IMR-90 (cell line): ENCODE data around the gene ASPG.

ENCODE experiments used
- BHLHE40 ChIP-seq: fragments of 150-350 bp; IDR thresholded peaks from 2 replicates; pipeline ENCODE4 v1.6.1; 2016; ENCODE audit warnings: mild to moderate bottlenecking, low read depth, low read length
- MAZ ChIP-seq: IDR thresholded peaks from 2 replicates; pipeline ENCODE4 v1.6.1; 2012; ENCODE audit warnings: low read depth, mild to moderate bottlenecking, low read length, improper control_type of control experiment, moderate library complexity, borderline replicate concordance
- MXI1 ChIP-seq: IDR thresholded peaks from 2 replicates; pipeline ENCODE4 v1.6.1; 2012; ENCODE audit warnings: low read depth, mild to moderate bottlenecking, low read length, moderate library complexity, borderline replicate concordance
- POLR2A ChIP-seq: IDR thresholded peaks from 2 replicates; pipeline ENCODE4 v1.6.1; 2012; ENCODE audit warnings: mild to moderate bottlenecking, low read depth, low read length
- RAD21 ChIP-seq: IDR thresholded peaks from 2 replicates; pipeline ENCODE4 v1.6.1; 2012; ENCODE audit warnings: low read length, improper control_type of control experiment
- RFX5 ChIP-seq: IDR thresholded peaks from 2 replicates; pipeline ENCODE4 v1.8.0; 2012; ENCODE audit warnings: low read depth, mild to moderate bottlenecking, low read length, moderate library complexity
- SMC3 ChIP-seq: fragments of 150-350 bp; IDR thresholded peaks from 2 replicates; pipeline ENCODE4 v1.6.1; 2016; ENCODE audit warnings: low read depth, mild to moderate bottlenecking, antibody characterized with exemption, low read length, moderate library complexity
- TF ChIP-seq, protein P1 (sequence below): conservative IDR thresholded peaks from 2 replicates; pipeline ENCODE4 v1.5.1; 2012; ENCODE audit warnings: mild to moderate bottlenecking, low read depth, low read length, improper control_type of control experiment

DNA sequence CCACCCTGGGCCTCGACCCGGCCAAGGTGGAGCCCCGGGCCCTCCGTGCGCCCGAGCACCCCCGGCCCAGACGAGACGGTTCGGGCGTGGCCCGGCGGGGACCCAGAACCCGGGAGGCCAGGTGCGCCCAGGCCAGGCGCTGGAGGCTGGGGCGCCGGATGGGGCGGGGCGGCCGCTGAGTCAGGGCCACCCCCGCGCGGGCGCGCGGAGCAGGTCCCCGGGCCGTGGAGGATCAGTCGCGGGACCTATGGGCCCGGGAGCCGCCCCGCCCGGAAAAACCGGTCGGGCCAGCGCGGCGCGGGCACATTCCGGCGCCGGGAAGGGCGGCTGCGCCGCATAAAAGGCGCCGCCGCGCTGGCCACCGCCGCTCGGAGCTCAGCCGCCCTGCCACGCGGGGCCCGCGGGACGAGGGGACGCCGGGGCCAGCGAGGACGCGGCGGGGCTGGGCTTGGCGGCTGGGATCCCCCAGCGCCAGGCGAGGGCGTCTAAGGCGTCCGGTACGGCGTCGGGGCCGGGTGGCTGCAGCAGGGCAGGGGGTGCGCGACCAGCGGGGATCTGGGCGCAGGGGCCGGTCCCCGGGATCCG is 31.3 kb downstream of the ASPG start:
- TF ChIP-seq, protein P1, sequence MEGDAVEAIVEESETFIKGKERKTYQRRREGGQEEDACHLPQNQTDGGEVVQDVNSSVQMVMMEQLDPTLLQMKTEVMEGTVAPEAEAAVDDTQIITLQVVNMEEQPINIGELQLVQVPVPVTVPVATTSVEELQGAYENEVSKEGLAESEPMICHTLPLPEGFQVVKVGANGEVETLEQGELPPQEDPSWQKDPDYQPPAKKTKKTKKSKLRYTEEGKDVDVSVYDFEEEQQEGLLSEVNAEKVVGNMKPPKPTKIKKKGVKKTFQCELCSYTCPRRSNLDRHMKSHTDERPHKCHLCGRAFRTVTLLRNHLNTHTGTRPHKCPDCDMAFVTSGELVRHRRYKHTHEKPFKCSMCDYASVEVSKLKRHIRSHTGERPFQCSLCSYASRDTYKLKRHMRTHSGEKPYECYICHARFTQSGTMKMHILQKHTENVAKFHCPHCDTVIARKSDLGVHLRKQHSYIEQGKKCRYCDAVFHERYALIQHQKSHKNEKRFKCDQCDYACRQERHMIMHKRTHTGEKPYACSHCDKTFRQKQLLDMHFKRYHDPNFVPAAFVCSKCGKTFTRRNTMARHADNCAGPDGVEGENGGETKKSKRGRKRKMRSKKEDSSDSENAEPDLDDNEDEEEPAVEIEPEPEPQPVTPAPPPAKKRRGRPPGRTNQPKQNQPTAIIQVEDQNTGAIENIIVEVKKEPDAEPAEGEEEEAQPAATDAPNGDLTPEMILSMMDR: no peak
- TF ChIP-seq BHLHE40 (no peak), MAZ (no peak), POLR2A (no peak), RAD21 (no peak), MXI1 (no peak), SMC3 (no peak), RFX5 (no peak)
